Esophagus mucosa (tissue), 1 donor: ENCODE data around the gene KLHL26. TPM values are rescaled to one million over a fixed set of nuclear protein-coding genes. Genes with fewer than 3 reads are reported as not detected.

Experiments
- ATAC-seq: fragments of 200-7000 bp; cut with Tn5 transposase; one replicate; pipeline ENCODE4 v1.9.1; 2020
- total RNA-seq: library from RNA; stranded (reverse); gene quantifications from one replicate; pipeline ENCODE4 v1.2.4, GENCODE V29; 2023
- donor health status: DM: yes; HTN: yes; CAD: no.

Gene KLHL26
- total RNA-seq, 1 donor from 2014 or later: 5.6 TPM

GRCh38 chr19:18687740-18688465, 51.1 kb downstream of the KLHL26 start:
- no peak for ATAC-seq

DNA sequence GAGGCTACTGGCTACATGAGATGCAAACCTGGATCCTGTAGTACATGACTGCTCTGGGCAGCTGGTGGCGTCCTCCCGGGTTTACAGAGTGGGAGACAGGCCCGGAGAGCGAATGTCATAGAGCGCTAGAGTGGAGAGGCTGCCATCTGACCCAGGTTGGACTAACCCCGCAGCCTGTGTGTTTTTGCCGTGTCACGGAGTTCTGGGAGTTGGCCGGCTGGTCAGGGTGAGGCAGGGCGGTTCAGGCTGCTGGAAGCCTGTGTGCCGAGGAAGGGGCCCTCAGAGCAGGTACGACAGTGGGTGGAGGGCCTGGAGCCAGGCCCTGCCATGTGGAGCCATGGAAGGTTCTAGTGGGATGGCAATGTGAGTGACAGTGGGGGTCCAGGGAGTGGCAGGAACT, 59.2 kb downstream of the KLHL26 start:
- ATAC-seq: peak; percentile 64

DNA sequence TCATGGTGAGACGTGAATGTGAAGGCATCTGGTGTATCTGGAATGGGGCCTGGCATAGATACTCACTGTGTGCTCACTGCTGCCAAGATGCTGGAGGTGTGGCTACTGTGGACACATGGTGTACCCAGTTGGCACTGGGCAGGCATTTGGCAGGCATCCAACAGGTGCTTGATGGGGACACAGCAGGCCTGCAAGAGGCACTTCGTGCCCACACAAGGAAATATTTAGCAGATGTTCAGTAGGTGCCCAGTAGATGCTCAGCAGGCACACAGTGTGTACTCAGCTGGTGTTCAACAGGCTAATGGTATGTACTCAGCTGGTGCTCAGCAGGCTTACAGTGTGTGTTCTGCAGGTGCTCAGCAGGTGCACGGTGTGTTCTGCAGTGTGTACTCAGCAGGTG, 60.9 kb downstream of the KLHL26 start:
- no peak for ATAC-seq

DNA sequence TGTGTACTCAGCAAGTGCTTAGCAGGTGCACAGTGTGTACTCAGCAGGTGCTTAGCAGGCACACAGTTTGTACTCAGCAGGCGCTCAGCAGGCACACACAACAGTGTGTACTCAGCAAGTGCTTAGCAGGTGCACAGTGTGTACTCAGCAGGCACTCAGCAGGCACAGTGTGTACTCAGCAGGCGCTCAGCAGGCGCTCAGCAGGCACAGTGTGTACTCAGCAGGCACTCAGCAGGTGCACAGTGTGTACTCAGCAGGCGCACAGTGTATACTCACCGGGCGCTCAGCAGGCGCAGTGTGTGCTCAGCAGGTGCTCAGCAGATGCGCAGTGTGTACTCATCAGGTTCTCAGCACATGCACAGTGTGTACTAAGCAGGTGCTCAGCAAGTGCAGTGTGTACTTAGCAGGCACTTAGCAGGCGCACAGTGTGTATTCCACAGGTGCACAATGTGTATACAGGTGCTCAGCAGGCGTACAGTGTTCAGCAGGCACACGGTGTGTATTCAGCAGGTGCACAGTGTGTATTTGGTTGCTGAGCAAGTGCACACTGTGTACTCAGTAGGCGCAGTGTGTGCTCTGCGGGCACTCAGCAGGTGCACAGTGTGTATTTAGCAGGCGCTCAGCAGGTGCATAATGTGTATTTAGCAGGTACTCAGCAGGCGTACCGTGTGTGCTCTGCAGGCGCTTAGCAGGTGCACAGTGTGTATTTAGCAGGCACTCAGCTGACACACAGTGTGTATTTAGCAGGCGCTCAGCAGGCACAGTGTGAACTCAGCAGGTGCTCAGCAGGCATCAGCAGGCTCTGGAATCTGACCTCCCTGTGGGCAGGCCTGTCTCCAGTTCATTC, 61.7 kb downstream of the KLHL26 start:
- ATAC-seq: no peak

DNA sequence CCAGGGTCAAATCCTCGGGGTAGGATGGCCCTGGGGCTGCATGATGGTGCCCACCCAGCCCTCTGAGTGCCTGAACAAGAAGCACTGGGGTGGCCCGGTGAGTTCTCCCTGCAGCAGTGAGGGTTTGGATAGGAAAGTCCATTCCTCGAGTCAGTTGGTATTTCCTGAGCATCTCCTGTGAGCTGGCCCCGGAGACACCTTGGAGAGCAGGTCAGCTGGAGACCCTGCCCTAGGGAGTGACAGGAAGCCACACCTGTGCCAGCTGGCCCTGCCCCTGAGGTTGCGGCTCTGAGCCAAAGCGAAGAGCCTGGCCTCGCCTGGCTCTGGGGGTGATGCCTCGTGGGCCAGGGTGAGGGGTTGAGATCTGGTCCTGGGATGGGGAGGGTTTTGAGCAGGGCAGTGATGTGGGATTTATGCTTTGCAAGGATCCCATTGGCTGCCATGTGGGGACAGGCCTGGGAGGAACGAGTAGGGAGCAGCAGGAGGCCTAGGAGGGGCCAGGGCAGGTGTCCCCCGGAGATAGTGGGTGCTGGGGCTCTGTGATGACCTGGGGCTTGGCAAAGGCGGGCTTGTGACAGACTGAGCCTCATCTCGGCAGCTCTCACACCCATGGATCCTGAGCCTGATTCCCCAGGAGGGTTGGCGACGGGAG, 62.7 kb downstream of the KLHL26 start:
- ATAC-seq: peak; percentile 22

DNA sequence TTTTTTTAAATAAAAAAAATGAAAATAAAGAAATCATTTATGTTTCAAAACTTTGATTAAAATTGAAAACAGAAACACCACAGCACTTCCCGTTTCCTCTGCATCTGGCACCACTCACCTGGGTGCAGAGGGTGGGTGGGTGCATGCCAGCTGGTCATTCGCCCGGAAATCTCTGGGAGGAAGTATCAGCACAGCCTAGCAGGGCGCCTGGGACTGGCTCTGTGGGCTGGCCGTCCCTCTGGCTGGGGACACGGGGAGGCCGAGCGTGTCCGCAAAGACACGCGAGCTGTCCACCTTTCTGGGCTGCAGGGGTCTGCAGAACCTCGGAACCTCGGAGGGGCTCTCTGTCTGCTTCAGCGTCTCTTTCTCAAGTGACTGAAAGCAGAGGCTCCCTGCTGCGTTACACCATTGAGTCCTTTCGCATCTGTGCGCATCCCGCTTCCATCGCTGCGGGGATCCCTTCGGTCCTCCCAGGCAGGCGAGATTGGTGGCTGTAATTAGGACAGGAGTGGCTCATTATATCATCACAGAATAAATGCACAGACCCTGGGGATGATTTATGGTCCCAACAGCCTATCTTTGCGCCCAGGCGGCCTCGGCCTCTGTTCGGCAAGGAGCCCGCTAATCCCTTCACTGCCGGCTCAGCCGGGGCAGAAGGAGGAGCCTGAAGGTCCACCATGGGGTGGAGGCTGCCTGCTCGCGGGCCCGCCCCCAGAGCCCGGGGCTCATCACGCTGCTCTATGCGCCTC, 63.8 kb downstream of the KLHL26 start:
- peak; percentile 76 for ATAC-seq

DNA sequence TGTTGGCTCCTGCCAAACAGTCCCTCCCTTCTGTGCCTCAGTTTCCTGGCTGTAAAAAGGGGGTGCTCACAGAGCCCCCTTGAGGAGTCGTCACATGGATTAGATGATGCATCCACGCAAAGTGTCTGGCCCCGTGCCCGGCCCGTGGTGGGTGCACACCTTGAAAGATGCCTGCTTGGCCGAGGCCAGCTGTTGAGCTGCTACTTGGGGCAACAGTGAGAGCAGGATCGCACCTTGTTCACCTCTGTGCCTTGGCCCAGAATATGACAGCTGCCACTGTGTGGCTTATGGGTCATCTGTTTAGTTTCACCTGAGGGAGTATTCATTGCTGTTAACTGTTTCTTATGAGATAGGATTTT, 64.4 kb downstream of the KLHL26 start:
- no peak for ATAC-seq

GRCh38 chr19:18704054-18704453, 67.2 kb downstream of the KLHL26 start:
- no peak for ATAC-seq

- no peak for ATAC-seq
These were observed 68.1 kb downstream of the KLHL26 start for GRCh38 chr19:18704971-18705370.

DNA sequence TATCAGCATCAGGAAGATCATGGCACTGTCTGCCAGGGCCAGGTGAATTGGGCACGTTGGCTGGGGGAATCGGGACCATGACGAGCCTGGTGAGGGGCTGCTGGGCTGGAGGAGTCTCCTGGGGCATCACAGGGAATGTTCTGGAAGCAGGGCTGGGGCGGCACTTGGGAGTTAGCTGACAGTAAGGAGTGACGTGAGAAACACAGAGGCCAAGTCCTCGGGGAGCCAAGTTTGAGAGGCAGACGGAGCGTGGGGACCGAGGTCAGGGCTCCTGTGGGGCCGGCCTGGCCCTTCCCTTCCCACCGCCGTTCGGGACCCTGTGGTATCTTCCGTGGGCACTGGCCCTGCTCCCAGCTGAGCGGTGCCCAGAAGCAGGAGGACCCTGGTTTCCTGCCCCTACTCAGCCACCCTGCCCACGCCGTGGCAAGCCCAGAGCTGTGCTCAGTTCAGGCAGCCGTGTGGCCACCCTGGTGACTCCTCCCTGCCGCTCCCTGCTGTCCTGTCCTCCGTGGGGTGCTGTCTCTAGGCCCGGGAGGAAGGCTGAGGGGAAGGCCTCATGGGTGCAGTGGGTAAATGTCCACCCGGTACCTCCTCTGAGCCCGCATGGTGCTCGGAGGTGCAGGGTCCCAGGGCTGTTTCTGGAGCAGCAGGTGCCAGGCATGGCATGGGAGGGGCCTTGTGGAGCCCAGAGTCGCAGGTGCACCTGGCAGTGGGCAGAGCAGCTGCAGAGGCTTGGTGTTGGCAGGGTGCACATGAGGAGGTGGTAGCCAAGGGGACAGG, 71.8 kb downstream of the KLHL26 start:
- ATAC-seq: peak; percentile 18

GRCh38 chr19:18709546-18709945, 72.7 kb downstream of the KLHL26 start:
- no peak for ATAC-seq

GRCh38 chr19:18710186-18710585, 73.4 kb downstream of the KLHL26 start:
- ATAC-seq: no peak

- no peak for ATAC-seq
These were observed 74.3 kb downstream of the KLHL26 start for GRCh38 chr19:18710996-18711751.

GRCh38 chr19:18711893-18712292, 75.1 kb downstream of the KLHL26 start:
- ATAC-seq: no peak

DNA sequence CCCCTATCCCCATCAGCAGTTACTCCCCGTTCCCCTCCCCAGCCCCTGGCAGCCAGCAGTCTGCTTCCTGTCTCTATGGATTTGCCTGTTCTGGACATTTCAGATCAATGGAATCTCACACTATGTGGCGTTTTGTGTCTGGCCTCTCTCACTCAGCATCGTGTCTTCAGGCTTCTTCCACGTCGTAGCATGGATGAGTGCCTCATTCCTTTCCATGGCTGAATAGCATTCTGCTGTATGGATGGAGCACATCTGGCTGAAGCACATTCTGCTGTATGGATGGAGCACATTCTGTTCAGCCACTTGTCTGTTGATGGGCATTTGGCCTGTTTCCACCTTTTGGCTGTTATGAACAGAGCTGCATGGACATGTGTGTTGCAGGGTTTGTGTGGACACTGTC, 76.2 kb downstream of the KLHL26 start:
- no peak for ATAC-seq

- ATAC-seq: no peak
These were observed 76.8 kb downstream of the KLHL26 start for GRCh38 chr19:18713550-18714117.

DNA sequence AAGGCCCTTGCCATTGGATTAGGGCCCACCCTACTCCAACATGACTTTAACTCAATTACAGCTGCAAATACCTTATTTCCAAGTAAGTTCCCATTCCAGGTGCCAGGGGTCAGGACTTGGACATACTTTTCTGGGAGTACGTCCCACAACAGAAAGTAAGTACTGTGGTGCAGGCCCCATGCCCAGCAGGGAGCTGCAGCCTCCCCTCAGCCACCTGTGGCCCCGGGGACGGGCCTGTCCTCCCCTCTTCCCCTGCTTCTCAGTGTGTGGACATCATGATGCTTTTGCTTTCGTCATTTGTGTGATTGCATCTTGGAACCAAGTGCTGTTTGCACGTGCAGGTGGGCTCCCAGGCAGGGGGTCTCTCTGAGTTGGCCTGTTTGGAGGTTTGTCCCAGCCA, 78.6 kb downstream of the KLHL26 start:
- ATAC-seq: no peak

- ATAC-seq: no peak
These were observed 80.0 kb downstream of the KLHL26 start for GRCh38 chr19:18716857-18717256.

DNA sequence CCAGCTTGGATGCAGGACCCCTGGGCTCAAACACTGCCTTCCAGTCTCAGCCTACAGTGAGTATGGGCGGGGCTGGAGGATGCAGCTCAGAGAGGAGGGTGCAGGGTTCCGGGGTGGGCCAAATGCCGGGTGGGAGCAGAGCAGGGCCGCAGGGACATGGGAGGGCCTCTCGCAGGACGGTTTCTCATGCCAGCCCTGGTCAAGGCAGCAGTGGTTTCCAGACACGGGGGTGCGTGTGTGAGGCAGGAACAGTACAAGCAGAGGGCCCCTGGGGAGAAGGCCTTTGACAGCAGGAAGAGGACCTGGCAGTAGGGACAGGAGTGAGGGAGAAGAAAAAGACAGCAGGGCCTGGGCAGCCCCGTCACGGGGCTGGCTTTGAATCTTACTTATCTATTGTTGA, 80.8 kb downstream of the KLHL26 start:
- no peak for ATAC-seq

DNA sequence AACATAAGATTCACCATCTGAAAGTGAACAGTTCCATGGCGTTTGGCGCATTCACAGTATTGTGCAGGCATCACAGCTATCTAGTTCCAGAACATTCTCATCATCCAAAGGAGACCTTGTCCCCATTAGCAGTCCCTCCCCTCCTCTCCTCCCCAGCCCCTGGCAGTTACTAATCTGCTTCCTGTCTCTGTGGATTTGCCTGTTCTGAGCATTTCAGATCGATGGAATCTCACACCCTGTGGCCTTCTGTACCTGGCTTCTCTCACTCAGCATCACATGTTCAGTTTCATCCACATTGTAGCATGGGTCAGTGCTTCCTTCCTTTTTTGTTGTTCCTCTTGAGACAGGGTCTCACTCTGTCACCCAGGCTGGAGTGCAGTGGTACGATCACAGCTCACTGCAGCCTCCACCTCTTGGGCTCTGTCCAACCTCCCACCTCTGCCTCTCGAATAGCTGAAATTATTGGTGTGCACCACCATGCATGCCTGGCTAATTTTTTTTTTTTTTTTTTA, 81.2 kb downstream of the KLHL26 start:
- ATAC-seq: no peak
